Mammary epithelial cell (primary cell): ENCODE measurements around the gene MYCN.

Source experiments
- CTCF ChIP-seq, 2 donors: IDR thresholded peaks in 1 of 2; conservative IDR thresholded peaks in 1 of 2; 2 replicates each; pipeline ENCODE4 v1.5.1; 2011 to 2012; ENCODE audit warnings: inconsistent platforms in 2 of 2, low read length in 2 of 2, mild to moderate bottlenecking in 2 of 2, control low read depth in 1 of 2, low read depth in 1 of 2; ENCODE audit not compliant: insufficient read depth in 1 of 2; ENCODE audit errors: extremely low read depth in 1 of 2
- EZH2 ChIP-seq: IDR thresholded peaks from 2 replicates; pipeline ENCODE4 v1.6.1; 2012; ENCODE audit warnings: low read length, inconsistent platforms, borderline replicate concordance

- TF ChIP-seq CTCF (conservative IDR thresholded peaks at IDR 0.05 in 1 of 2, IDR thresholded peaks at IDR 0.05 in 1 of 2; ENCODE audit: extremely low read depth in 1 of 2, insufficient read depth in 1 of 2, low read depth in 1 of 2, low read length in 2 of 2) (no peak), EZH2 (no peak)
These were observed 46.5 kb upstream of the MYCN start for GRCh38 chr2:15893689-15894480.
